HepG2 (cell line): ENCODE measurements around the gene CTSZ. TPM values are rescaled to one million over a fixed set of nuclear protein-coding genes. Genes with fewer than 3 reads are reported as not detected.

Source experiments
- AHR ChIP-seq: IDR thresholded peaks from 2 replicates; pipeline ENCODE4 v1.6.1; 2018; ENCODE audit warnings: missing genetic modification reagents, missing compliant biosample characterization
- EEA1 ChIP-seq: sonication (generic); formaldehyde crosslinking; IDR thresholded peaks from 2 replicates; pipeline ENCODE4 v1.5.1; 2020; ENCODE audit warnings: mild to moderate bottlenecking, missing genetic modification reagents, borderline replicate concordance
- ESRRA ChIP-seq: sonication (generic); formaldehyde crosslinking; IDR thresholded peaks from 2 replicates; pipeline ENCODE4 v1.5.1; 2020; ENCODE audit warnings: mild to moderate bottlenecking, low read depth, missing genetic modification reagents
- GLI4 ChIP-seq: sonication (generic); formaldehyde crosslinking; IDR thresholded peaks from 2 replicates; pipeline ENCODE4 v1.5.1; 2020; ENCODE audit warnings: missing genetic modification reagents, mild to moderate bottlenecking, moderate library complexity, borderline replicate concordance
- HDAC1 ChIP-seq: sonication (generic); formaldehyde crosslinking; IDR thresholded peaks from 2 replicates; pipeline ENCODE4 v1.5.1; 2020; ENCODE audit warnings: mild to moderate bottlenecking, missing genetic modification reagents
- MTA3 ChIP-seq: sonication (generic); formaldehyde crosslinking; IDR thresholded peaks from 2 replicates; pipeline ENCODE4 v1.4.0; 2020; ENCODE audit warnings: missing genetic modification reagents
- MXD4 ChIP-seq: IDR thresholded peaks from 2 replicates; pipeline ENCODE4 v1.6.1; 2016; ENCODE audit warnings: mild to moderate bottlenecking, missing biosample characterization, missing genetic modification reagents
- RXRB ChIP-seq: IDR thresholded peaks from 2 replicates; pipeline ENCODE4 v1.6.1; 2016; ENCODE audit warnings: borderline replicate concordance, missing genetic modification reagents, missing compliant biosample characterization
- SNAI1 ChIP-seq: sonication (generic); formaldehyde crosslinking; IDR thresholded peaks from 2 replicates; pipeline ENCODE4 v1.5.0; 2020; ENCODE audit warnings: mild to moderate bottlenecking, missing genetic modification reagents, borderline replicate concordance
- SNRNP70 ChIP-seq: fragments of 200-400 bp; formaldehyde crosslinking; IDR thresholded peaks from 2 replicates; pipeline ENCODE4 v1.6.1; 2017; ENCODE audit warnings: mild to moderate bottlenecking, low read depth, low read length, moderate library complexity
- ZNF329 ChIP-seq: sonication (generic); formaldehyde crosslinking; IDR thresholded peaks from 2 replicates; pipeline ENCODE4 v1.9.0; 2021; ENCODE audit warnings: low read depth, mild to moderate bottlenecking, missing genetic modification reagents
- ZNF337 ChIP-seq: sonication (generic); formaldehyde crosslinking; IDR thresholded peaks from 2 replicates; pipeline ENCODE4 v1.5.1; 2020; ENCODE audit warnings: missing genetic modification reagents, low read depth, mild to moderate bottlenecking, borderline replicate concordance
- ZNF441 ChIP-seq: sonication (generic); formaldehyde crosslinking; IDR thresholded peaks from 2 replicates; pipeline ENCODE4 v1.7.0; 2021; ENCODE audit warnings: missing genetic modification reagents, borderline replicate concordance
- ZNF546 ChIP-seq: sonication (generic); formaldehyde crosslinking; conservative IDR thresholded peaks from 2 replicates; pipeline ENCODE4 v1.8.1; 2023; ENCODE audit warnings: mild to moderate bottlenecking, missing genetic modification reagents
- ZNF589 ChIP-seq: sonication (generic); formaldehyde crosslinking; conservative IDR thresholded peaks from 2 replicates; pipeline ENCODE4 v1.8.0; 2022; ENCODE audit warnings: mild to moderate bottlenecking, moderate library complexity, missing genetic modification reagents
- ZNF782 ChIP-seq: sonication (generic); formaldehyde crosslinking; IDR thresholded peaks from 2 replicates; pipeline ENCODE4 v1.4.0; 2020; ENCODE audit warnings: missing genetic modification reagents, mild to moderate bottlenecking, borderline replicate concordance
- ZSCAN29 ChIP-seq: sonication (generic); formaldehyde crosslinking; conservative IDR thresholded peaks from 2 replicates; pipeline ENCODE4 v1.4.0; 2020; ENCODE audit warnings: mild to moderate bottlenecking, missing genetic modification reagents
- polyA plus RNA-seq, 8 experiments: library from polyadenylated mRNA; depleted of rRNA in 3 of 8; stranded (reverse) in 7 of 8; unstranded in 1 of 8; fragments of >200 nt; fragmentation: Illumina TruSeq in 4 of 8; extraction: Trizol in 4 of 8; gene quantifications; 2 replicates each; pipeline versions ENCODE4 v1.2.1 to v1.2.3, GENCODE V29; 2011 to 2016; ENCODE audit warnings: low read depth in 4 of 8, missing spikeins in 1 of 8, mixed read lengths in 1 of 8; ENCODE audit not compliant: insufficient read depth in 1 of 8
- total RNA-seq, 5 experiments: library from RNA; depleted of rRNA; stranded (reverse); fragments of >200 nt; fragmentation: Illumina TruSeq; extraction: Trizol; gene quantifications; 2 replicates each; pipeline ENCODE4 v1.2.3, GENCODE V29; 2016; ENCODE audit warnings: low read depth in 1 of 5
- TF ChIP-seq, protein P1 (sequence below): IDR thresholded peaks from 2 replicates; pipeline ENCODE4 v1.4.0; 2020; ENCODE audit warnings: mild to moderate bottlenecking, missing genetic modification reagents
- TF ChIP-seq, protein P2 (sequence below): IDR thresholded peaks from 2 replicates; pipeline ENCODE4 v1.6.1; 2016; ENCODE audit warnings: low read depth, borderline replicate concordance
- TF ChIP-seq, protein P3 (sequence below): sonication (generic); formaldehyde crosslinking; IDR thresholded peaks from 2 replicates; pipeline ENCODE4 v1.4.0; 2020; ENCODE audit warnings: missing genetic modification reagents
- TF ChIP-seq, protein P4 (sequence below): sonication (generic); formaldehyde crosslinking; IDR thresholded peaks from 2 replicates; pipeline ENCODE4 v1.4.0; 2020; ENCODE audit warnings: missing genetic modification reagents

CTSZ gene
- total and polyA plus RNA-seq, 2 of the 13 experiments (the other 11 are each of a cell fraction or from before 2014, with no cell fraction given): 0.33 TPM; not detected in 1

DNA sequence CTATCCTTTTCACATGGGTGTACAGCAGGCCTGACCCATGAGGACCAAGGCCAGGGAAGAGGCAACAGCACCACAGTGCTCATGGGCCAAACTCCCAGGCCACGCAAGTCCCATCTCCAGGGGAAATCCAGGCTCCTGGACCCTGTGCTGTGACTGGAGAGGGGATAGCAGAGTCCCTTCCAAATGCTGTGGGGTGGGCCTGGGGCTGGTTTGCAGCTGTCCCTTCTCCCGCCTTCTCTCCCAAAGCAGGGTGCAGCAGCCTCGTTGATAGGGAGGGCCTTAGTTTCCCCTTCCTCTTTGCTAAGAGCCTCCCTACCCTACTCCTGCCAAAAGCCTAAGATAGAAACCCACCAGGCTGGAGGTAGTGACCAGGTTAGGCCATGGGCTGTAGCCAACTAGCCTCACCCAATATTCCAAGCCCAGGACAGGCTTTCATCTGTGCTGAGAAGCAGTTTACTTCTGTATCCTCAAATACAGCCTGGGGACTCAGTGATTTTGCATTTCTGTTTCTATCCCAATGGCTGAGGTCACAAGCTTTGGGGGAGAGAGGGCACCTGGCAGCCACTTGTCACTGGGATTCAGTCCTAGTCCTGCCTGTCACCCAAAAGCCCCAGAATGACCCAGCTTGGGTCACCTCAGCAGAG is 1.4 kb downstream of the CTSZ start (continued):
- TF ChIP-seq, protein P1, sequence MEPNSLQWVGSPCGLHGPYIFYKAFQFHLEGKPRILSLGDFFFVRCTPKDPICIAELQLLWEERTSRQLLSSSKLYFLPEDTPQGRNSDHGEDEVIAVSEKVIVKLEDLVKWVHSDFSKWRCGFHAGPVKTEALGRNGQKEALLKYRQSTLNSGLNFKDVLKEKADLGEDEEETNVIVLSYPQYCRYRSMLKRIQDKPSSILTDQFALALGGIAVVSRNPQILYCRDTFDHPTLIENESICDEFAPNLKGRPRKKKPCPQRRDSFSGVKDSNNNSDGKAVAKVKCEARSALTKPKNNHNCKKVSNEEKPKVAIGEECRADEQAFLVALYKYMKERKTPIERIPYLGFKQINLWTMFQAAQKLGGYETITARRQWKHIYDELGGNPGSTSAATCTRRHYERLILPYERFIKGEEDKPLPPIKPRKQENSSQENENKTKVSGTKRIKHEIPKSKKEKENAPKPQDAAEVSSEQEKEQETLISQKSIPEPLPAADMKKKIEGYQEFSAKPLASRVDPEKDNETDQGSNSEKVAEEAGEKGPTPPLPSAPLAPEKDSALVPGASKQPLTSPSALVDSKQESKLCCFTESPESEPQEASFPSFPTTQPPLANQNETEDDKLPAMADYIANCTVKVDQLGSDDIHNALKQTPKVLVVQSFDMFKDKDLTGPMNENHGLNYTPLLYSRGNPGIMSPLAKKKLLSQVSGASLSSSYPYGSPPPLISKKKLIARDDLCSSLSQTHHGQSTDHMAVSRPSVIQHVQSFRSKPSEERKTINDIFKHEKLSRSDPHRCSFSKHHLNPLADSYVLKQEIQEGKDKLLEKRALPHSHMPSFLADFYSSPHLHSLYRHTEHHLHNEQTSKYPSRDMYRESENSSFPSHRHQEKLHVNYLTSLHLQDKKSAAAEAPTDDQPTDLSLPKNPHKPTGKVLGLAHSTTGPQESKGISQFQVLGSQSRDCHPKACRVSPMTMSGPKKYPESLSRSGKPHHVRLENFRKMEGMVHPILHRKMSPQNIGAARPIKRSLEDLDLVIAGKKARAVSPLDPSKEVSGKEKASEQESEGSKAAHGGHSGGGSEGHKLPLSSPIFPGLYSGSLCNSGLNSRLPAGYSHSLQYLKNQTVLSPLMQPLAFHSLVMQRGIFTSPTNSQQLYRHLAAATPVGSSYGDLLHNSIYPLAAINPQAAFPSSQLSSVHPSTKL (CRISPR knock-in tag): no peak
- no peak for TF ChIP-seq MXD4 (CRISPR knock-in tag)
- TF ChIP-seq EEA1 (CRISPR knock-in tag): no peak
- no peak for TF ChIP-seq ZNF441 (CRISPR knock-in tag)
- TF ChIP-seq, protein P2, sequence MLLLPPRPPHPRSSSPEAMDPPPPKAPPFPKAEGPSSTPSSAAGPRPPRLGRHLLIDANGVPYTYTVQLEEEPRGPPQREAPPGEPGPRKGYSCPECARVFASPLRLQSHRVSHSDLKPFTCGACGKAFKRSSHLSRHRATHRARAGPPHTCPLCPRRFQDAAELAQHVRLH (CRISPR knock-in tag): no peak
- no peak for TF ChIP-seq SNRNP70
- TF ChIP-seq, protein P3, sequence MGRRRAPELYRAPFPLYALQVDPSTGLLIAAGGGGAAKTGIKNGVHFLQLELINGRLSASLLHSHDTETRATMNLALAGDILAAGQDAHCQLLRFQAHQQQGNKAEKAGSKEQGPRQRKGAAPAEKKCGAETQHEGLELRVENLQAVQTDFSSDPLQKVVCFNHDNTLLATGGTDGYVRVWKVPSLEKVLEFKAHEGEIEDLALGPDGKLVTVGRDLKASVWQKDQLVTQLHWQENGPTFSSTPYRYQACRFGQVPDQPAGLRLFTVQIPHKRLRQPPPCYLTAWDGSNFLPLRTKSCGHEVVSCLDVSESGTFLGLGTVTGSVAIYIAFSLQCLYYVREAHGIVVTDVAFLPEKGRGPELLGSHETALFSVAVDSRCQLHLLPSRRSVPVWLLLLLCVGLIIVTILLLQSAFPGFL (CRISPR knock-in tag): no peak
- TF ChIP-seq SNAI1: no peak
- TF ChIP-seq ZNF337 (CRISPR knock-in tag): peak; percentile 16; the same call in 1 of the 2 replicates
- TF ChIP-seq, protein P4, sequence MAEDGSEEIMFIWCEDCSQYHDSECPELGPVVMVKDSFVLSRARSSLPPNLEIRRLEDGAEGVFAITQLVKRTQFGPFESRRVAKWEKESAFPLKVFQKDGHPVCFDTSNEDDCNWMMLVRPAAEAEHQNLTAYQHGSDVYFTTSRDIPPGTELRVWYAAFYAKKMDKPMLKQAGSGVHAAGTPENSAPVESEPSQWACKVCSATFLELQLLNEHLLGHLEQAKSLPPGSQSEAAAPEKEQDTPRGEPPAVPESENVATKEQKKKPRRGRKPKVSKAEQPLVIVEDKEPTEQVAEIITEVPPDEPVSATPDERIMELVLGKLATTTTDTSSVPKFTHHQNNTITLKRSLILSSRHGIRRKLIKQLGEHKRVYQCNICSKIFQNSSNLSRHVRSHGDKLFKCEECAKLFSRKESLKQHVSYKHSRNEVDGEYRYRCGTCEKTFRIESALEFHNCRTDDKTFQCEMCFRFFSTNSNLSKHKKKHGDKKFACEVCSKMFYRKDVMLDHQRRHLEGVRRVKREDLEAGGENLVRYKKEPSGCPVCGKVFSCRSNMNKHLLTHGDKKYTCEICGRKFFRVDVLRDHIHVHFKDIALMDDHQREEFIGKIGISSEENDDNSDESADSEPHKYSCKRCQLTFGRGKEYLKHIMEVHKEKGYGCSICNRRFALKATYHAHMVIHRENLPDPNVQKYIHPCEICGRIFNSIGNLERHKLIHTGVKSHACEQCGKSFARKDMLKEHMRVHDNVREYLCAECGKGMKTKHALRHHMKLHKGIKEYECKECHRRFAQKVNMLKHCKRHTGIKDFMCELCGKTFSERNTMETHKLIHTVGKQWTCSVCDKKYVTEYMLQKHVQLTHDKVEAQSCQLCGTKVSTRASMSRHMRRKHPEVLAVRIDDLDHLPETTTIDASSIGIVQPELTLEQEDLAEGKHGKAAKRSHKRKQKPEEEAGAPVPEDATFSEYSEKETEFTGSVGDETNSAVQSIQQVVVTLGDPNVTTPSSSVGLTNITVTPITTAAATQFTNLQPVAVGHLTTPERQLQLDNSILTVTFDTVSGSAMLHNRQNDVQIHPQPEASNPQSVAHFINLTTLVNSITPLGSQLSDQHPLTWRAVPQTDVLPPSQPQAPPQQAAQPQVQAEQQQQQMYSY (CRISPR knock-in tag): 0 out of 2 replicates have a peak, but pooled peaks have one; percentile 37
- TF ChIP-seq ZNF589 (CRISPR knock-in tag): no peak
- TF ChIP-seq RXRB (CRISPR knock-in tag): no peak
- 0 out of 2 replicates have a peak, but pooled peaks have one; percentile 1 for TF ChIP-seq ZSCAN29 (CRISPR knock-in tag)
- no peak for TF ChIP-seq ZNF329 (CRISPR knock-in tag)
- TF ChIP-seq ZNF782 (CRISPR knock-in tag): no peak
- 0 out of 2 replicates have a peak, but pooled peaks have one; percentile 15 for TF ChIP-seq ZNF546 (CRISPR knock-in tag)
- TF ChIP-seq GLI4: 0 out of 2 replicates have a peak, but pooled peaks have one; percentile 30
- no peak for TF ChIP-seq AHR (CRISPR knock-in tag)
- no peak for TF ChIP-seq MTA3 (CRISPR knock-in tag)
- no peak for TF ChIP-seq HDAC1 (CRISPR knock-in tag)
- no peak; the same call in 1 of the 2 replicates for TF ChIP-seq ESRRA (CRISPR knock-in tag)
